ENCODE results near the gene MRPL16.

MRPL16 gene

GRCh38 chr11:59760771-59761170 is 49.8 kb downstream of the MRPL16 start:
- no peak for TF ChIP-seq CTCF (IDR thresholded peaks at IDR 0.05; ENCODE audit: low read depth, low read length)
- no peak for DNase-seq (ENCODE audit: low read depth, low spot score)
- no peak overlapping the region for H3K4me3 ChIP-seq (ENCODE audit: low read depth, low read length)
- in situ Hi-C loops (cut with HindIII; ENCODE audit: low sequenced_read_pairs), result no loop called here

- no peak overlapping the region for H3K4me3 ChIP-seq (ENCODE audit: low read depth, low read length)
- DNase-seq (ENCODE audit: low read depth, low spot score), result no peak
- in situ Hi-C loops (cut with HindIII; ENCODE audit: low sequenced_read_pairs), result no loop called here
- TF ChIP-seq CTCF (IDR thresholded peaks at IDR 0.05; ENCODE audit: low read depth, low read length), result no peak
Observed at GRCh38 chr11:59759900-59760299, 50.7 kb downstream of the MRPL16 start.

- no peak for DNase-seq (ENCODE audit: low read depth, low spot score)
- TF ChIP-seq CTCF (IDR thresholded peaks at IDR 0.05; ENCODE audit: low read depth, low read length), result no peak
- in situ Hi-C loops (cut with HindIII; ENCODE audit: low sequenced_read_pairs), result no loop called here
- no peak overlapping the region for H3K4me3 ChIP-seq (ENCODE audit: low read depth, low read length)
Observed at GRCh38 chr11:59758401-59759037, 52.1 kb downstream of the MRPL16 start.

- in situ Hi-C loops (cut with HindIII; ENCODE audit: low sequenced_read_pairs), result no loop called here
- no peak overlapping the region for H3K4me3 ChIP-seq (ENCODE audit: low read depth, low read length)
- no peak for TF ChIP-seq CTCF (IDR thresholded peaks at IDR 0.05; ENCODE audit: low read depth, low read length)
- peak; percentile 5 for DNase-seq (ENCODE audit: low read depth, low spot score)
Observed at GRCh38 chr11:59756845-59757244, 53.7 kb downstream of the MRPL16 start.

- DNase-seq (ENCODE audit: low read depth, low spot score), result no peak
- TF ChIP-seq CTCF (IDR thresholded peaks at IDR 0.05; ENCODE audit: low read depth, low read length), result no peak
- in situ Hi-C loops (cut with HindIII; ENCODE audit: low sequenced_read_pairs), result no loop called here
- H3K4me3 ChIP-seq (ENCODE audit: low read depth, low read length), result no peak overlapping the region
Observed at GRCh38 chr11:59756558-59756840, 54.1 kb downstream of the MRPL16 start.
